Astrocyte of the cerebellum (primary cell): ENCODE results near the gene ZYG11B.

Source experiments
- DNase-seq: peaks from one replicate; pipeline ENCODE4 v3.0.0-alpha.2; 2011; ENCODE audit warnings: low read depth
- H3K4me3 ChIP-seq: 2 replicates; pipeline ENCODE4 v1.5.1; 2011; ENCODE audit warnings: mild to moderate bottlenecking, low read depth, low read length, moderate library complexity
- CTCF ChIP-seq: IDR thresholded peaks from 2 replicates; pipeline ENCODE4 v1.5.1; 2012; ENCODE audit warnings: low read length, low read depth, moderate library complexity, mild to moderate bottlenecking; ENCODE audit errors: missing control alignments
- in situ Hi-C: cut with HindIII; loops from 2 replicates; pipeline ENCODE4 v1.10.0; 2017; ENCODE audit warnings: low sequenced_read_pairs

ZYG11B gene

GRCh38 chr1:52693843-52694242, 32.4 kb upstream of the ZYG11B start:
- no peak for DNase-seq
- no peak for TF ChIP-seq CTCF
- no peak overlapping the region for H3K4me3 ChIP-seq
- in situ Hi-C loops, result no loop called here

- no peak for TF ChIP-seq CTCF
- no peak for DNase-seq
- in situ Hi-C loops, result no loop called here
- H3K4me3 ChIP-seq, result no peak overlapping the region
Measured at GRCh38 chr1:52695627-52696026, 30.6 kb upstream of the ZYG11B start.

GRCh38 chr1:52697795-52698674, 28.2 kb upstream of the ZYG11B start, which contains the start of gene COA7:
TSS of gene COA7 (minus strand) at chr1:52698347. CDS start at chr1:52698326, 21 bp downstream.
- peak; percentile 33 for DNase-seq
- no peak for TF ChIP-seq CTCF
- H3K4me3 ChIP-seq, result peak within 1 kb of the TSS; percentile 75
- in situ Hi-C loops, result no loop called here

GRCh38 chr1:52702886-52703787, 23.1 kb upstream of the ZYG11B start:
- H3K4me3 ChIP-seq, result peak overlapping the region; percentile 48
- in situ Hi-C loops, result no loop called here
- no peak for TF ChIP-seq CTCF
- peak; percentile 65 for DNase-seq

- in situ Hi-C loops, result no loop called here
Measured at GRCh38 chr1:52706136-52706670, 20.1 kb upstream of the ZYG11B start.

More at GRCh38 chr1:52706136-52706670, 20.1 kb upstream of the ZYG11B start:
- TF ChIP-seq CTCF, result no peak
- no peak for DNase-seq
- no peak overlapping the region for H3K4me3 ChIP-seq
